K562 (cell line): Measurements from ENCODE around the gene SHANK2. TPM values are rescaled to one million over a fixed set of nuclear protein-coding genes. Genes with fewer than 3 reads are reported as not detected.

Experiments
- ATAC-seq: fragments of 200-7000 bp; cut with Tn5 transposase; 3 replicates; pipeline ENCODE4 v1.9.1; 2020; ENCODE audit warnings: moderate library complexity
- BruUV-seq: library from RNA; stranded (reverse); fragments of 400-500 nt; replicated peaks from 2 replicates; lab custom pipeline; 2021; lab: Mats Ljungman, UMichigan
- CTCF ChIA-PET: fragments of 300-600 bp; formaldehyde crosslinking; extraction: SDS; loops from one replicate; lab custom pipeline; 2021; ENCODE audit warnings: low intra/inter-chr PET ratio; lab: Yijun Ruan, JAX
- POLR2A ChIA-PET: fragments of 300-600, 350-650 bp; sonication (Branson Sonifier 250); formaldehyde crosslinking; extraction: SDS; loops from one replicate; lab custom pipeline; 2021; ENCODE audit warnings: antibody characterized with exemption, inconsistent platforms; lab: Yijun Ruan, JAX
- DNase-seq, 4 experiments: peaks; one replicate each; pipeline versions ENCODE4 v3.0.0 to v3.0.0-alpha.2; 2011 to 2018; ENCODE audit warnings: low spot score in 3 of 4, mixed read lengths in 3 of 4; ENCODE audit errors: extremely low read depth in 1 of 4
- FAIRE-seq: peaks from 2 replicates; lab custom pipeline; 2011; peaks lifted over from hg19 to GRCh38; lab: Jason Lieb, UNC
- H2AFZ ChIP-seq: 2 replicates; pipeline ENCODE4 v1.6.0; 2011; ENCODE audit warnings: low read depth, low read length, control low read depth, inconsistent platforms
- H3K27ac ChIP-seq: fragments of 200-600 bp; 3 replicates; pipeline ENCODE4 v1.8.0; 2011; ENCODE audit warnings: low read depth, mild to moderate bottlenecking, control low read depth, inconsistent platforms, low read length, moderate library complexity, mixed read lengths; ENCODE audit errors: extremely low read depth
- H3K27me3 ChIP-seq, 2 experiments: fragments of 300-600 bp in 1 of 2; 2 replicates in 1 of 2; 3 replicates in 1 of 2; pipeline versions ENCODE4 v1.6.0 to v1.8.0; 2011; ENCODE audit warnings: inconsistent platforms in 2 of 2, low read length in 2 of 2, mild to moderate bottlenecking in 1 of 2, mixed read lengths in 1 of 2, moderate library complexity in 1 of 2; ENCODE audit not compliant: control insufficient read depth in 2 of 2, insufficient read depth in 2 of 2
- H3K36me3 ChIP-seq: fragments of 300-600 bp; 3 replicates; pipeline ENCODE4 v1.8.0; 2011; ENCODE audit warnings: mild to moderate bottlenecking, low read length, inconsistent platforms; ENCODE audit not compliant: control insufficient read depth, insufficient read depth
- H3K4me1 ChIP-seq, 2 experiments: fragments of 200-600 bp in 1 of 2; replicated peaks in 1 of 2; 2 replicates in 1 of 2; 3 replicates in 1 of 2; pipeline versions ENCODE4 v1.5.1 to v1.8.0; 2011; ENCODE audit warnings: inconsistent platforms in 2 of 2, low read length in 2 of 2, mild to moderate bottlenecking in 1 of 2, mixed read lengths in 1 of 2, moderate library complexity in 1 of 2; ENCODE audit not compliant: control insufficient read depth in 2 of 2, insufficient read depth in 2 of 2
- H3K4me2 ChIP-seq: 2 replicates; pipeline ENCODE4 v1.6.1; 2011; ENCODE audit warnings: low read length, control low read depth, inconsistent platforms, mixed read lengths; ENCODE audit not compliant: insufficient read depth
- H3K4me3 ChIP-seq: fragments of 200-600 bp; sonication (generic), shearing (Covaris generic); 2 replicates; pipeline ENCODE4 v1.5.1; 2016; ENCODE audit warnings: control low read depth, inconsistent platforms
- H3K79me2 ChIP-seq: fragments of 200-600 bp; 3 replicates; pipeline ENCODE4 v1.8.0; 2011; ENCODE audit warnings: low read length, inconsistent platforms; ENCODE audit not compliant: control insufficient read depth, insufficient read depth
- H3K9ac ChIP-seq, 2 experiments: 2 replicates each; pipeline versions ENCODE4 v1.6.0 to v1.6.1; 2011; ENCODE audit warnings: low read depth in 2 of 2, low read length in 2 of 2, control low read depth in 1 of 2, inconsistent platforms in 1 of 2, mild to moderate bottlenecking in 1 of 2, mixed read lengths in 1 of 2; ENCODE audit not compliant: insufficient read depth in 1 of 2
- H3K9me1 ChIP-seq: one replicate; pipeline ENCODE4 v1.6.0; 2011; ENCODE audit warnings: inconsistent platforms, mild to moderate bottlenecking, low read length, moderate library complexity; ENCODE audit not compliant: control insufficient read depth, insufficient read depth
- H3K9me3 ChIP-seq: replicated peaks from 2 replicates; pipeline ENCODE4 v1.5.1; 2011; ENCODE audit warnings: low read depth, low read length, inconsistent platforms; ENCODE audit not compliant: control insufficient read depth, insufficient read depth
- H4K20me1 ChIP-seq: replicated peaks from 2 replicates; pipeline ENCODE4 v1.6.1; 2011; ENCODE audit warnings: low read length, inconsistent platforms, mixed read lengths; ENCODE audit not compliant: control insufficient read depth, insufficient read depth
- CBX3 ChIP-seq, 2 experiments: IDR thresholded peaks; 1 replicate in 1 of 2; 2 replicates in 1 of 2; pipeline ENCODE4 v1.6.1; 2012; ENCODE audit warnings: inconsistent platforms in 2 of 2, low read length in 2 of 2, borderline replicate concordance in 1 of 2, control low read depth in 1 of 2
- GABPB1 ChIP-seq: sonication (generic); formaldehyde crosslinking; IDR thresholded peaks from 2 replicates; pipeline ENCODE4 v1.8.0; 2022; ENCODE audit warnings: mild to moderate bottlenecking, missing genetic modification reagents
- GATAD2A ChIP-seq: fragments of 450-650 bp; IDR thresholded peaks from 2 replicates; pipeline ENCODE4 v1.6.1; 2017
- IRF9 ChIP-seq: fragments of 450-650 bp; IDR thresholded peaks from 2 replicates; pipeline ENCODE4 v1.6.1; 2016; ENCODE audit warnings: missing biosample characterization, missing genetic modification characterization
- KAT8 ChIP-seq: fragments of 450-650 bp; IDR thresholded peaks from 2 replicates; pipeline ENCODE4 v1.6.1; 2016; ENCODE audit warnings: low read depth, mild to moderate bottlenecking
- MLX ChIP-seq, 2 experiments: fragments of 450-650 bp in 1 of 2; sonication (generic) in 1 of 2; formaldehyde crosslinking; conservative IDR thresholded peaks; 2 replicates each; pipeline versions ENCODE4 v1.4.0 to v1.8.1; 2020 to 2022; ENCODE audit warnings: mild to moderate bottlenecking in 1 of 2, missing genetic modification reagents in 1 of 2
- RAD21 ChIP-seq, 2 experiments: fragments of 250-450 bp in 1 of 2; fragments of 450-650 bp in 1 of 2; sonication (Bioruptor Pico) in 1 of 2; formaldehyde crosslinking in 1 of 2; IDR thresholded peaks in 1 of 2; conservative IDR thresholded peaks in 1 of 2; 2 replicates each; pipeline versions ENCODE4 v1.4.0 to v1.8.0; 2020 to 2022; ENCODE audit warnings: mild to moderate bottlenecking in 2 of 2, moderate library complexity in 1 of 2
- SIN3A ChIP-seq, 2 experiments: fragments of 150-350 bp in 1 of 2; IDR thresholded peaks; 2 replicates each; pipeline ENCODE4 v1.6.1; 2011 to 2016; ENCODE audit warnings: borderline replicate concordance in 2 of 2, low read depth in 2 of 2, low read length in 2 of 2, mild to moderate bottlenecking in 2 of 2, moderate library complexity in 2 of 2; ENCODE audit not compliant: control insufficient read depth in 1 of 2
- STAT6 ChIP-seq: sonication (generic); formaldehyde crosslinking; IDR thresholded peaks from 2 replicates; pipeline ENCODE4 v1.8.1; 2023; ENCODE audit warnings: mild to moderate bottlenecking, missing genetic modification reagents
- TARDBP ChIP-seq: fragments of 450-650 bp; IDR thresholded peaks from 2 replicates; pipeline ENCODE4 v1.6.1; 2016
- TCF15 ChIP-seq: fragments of 250-450 bp; sonication (Bioruptor Pico); IDR thresholded peaks from 2 replicates; pipeline ENCODE4 v1.8.0; 2022; ENCODE audit warnings: moderate library complexity, mild to moderate bottlenecking, inconsistent platforms
- ZNF740 ChIP-seq, 3 experiments: fragments of 200-800 bp in 1 of 3; sonication (Bioruptor generic) in 1 of 3; sonication (generic) in 1 of 3; formaldehyde crosslinking in 1 of 3; IDR thresholded peaks; 2 replicates each; pipeline versions ENCODE4 v1.6.1 to v1.8.0; 2016 to 2022; ENCODE audit warnings: mild to moderate bottlenecking in 2 of 3, missing compliant biosample characterization in 2 of 3, missing genetic modification characterization in 2 of 3, missing genetic modification reagents in 1 of 3
- WGBS: fragments of 100-300 bp; shearing (Covaris generic); methylation state at CpG from one replicate; pipeline ENCODE4 v1.1.6; 2016; ENCODE audit warnings: low coverage, mixed read lengths; ENCODE audit not compliant: insufficient coverage; ENCODE audit errors: missing lambda C conversion rate; 5-methylcytosine and 5-hydroxymethylcytosine counted together
- in situ Hi-C: fragments of 300-500 bp; cut with MboI; formaldehyde crosslinking; loops from 4 replicates; pipeline ENCODE4 v1.15.0; 2018; ENCODE audit warnings: inconsistent platforms, mixed read lengths
- intact Hi-C: fragments of 100-400 bp; cut with micrococcal nuclease; formaldehyde crosslinking; loops from 2 replicates; pipeline ENCODE4 v1.14.2; 2022
- polyA plus RNA-seq, 8 experiments: library from polyadenylated mRNA; depleted of rRNA in 4 of 8; stranded (reverse) in 5 of 8; unstranded in 3 of 8; fragments of >200 nt; fragmentation: Nextera tagmentation in 2 of 8; fragmentation: Illumina TruSeq in 1 of 8; extraction: Ambion mirVana in 2 of 8; extraction: Trizol in 1 of 8; gene quantifications; 2 replicates each; pipeline versions ENCODE4 v1.2.1 to v1.2.3, GENCODE V29; 2011 to 2014; ENCODE audit warnings: inconsistent platforms in 1 of 8, missing spikeins in 1 of 8
- total RNA-seq, 7 experiments: library from RNA; depleted of rRNA in 6 of 7; stranded (reverse); fragments of >200 nt in 6 of 7; fragmentation: Illumina TruSeq in 2 of 7; extraction: Trizol in 2 of 7; gene quantifications; 2 replicates each; pipeline versions ENCODE4 v1.2.1 to v1.2.3, GENCODE V29; 2011 to 2021; ENCODE audit warnings: low replicate concordance in 1 of 7

Gene SHANK2
- total and polyA plus RNA-seq, 9 of the 15 experiments (the other 6 are each of a cell fraction or from before 2014, with no cell fraction given), result 0.04 to 0.07 TPM; not detected in 7

GRCh38 chr11:71223671-71224660 lies 28.4 kb downstream of the SHANK2 start:
- H3K27ac ChIP-seq, result no peak overlapping the region
- no peaks in the 10 kb centered on the region for H3K9me1 ChIP-seq
- no peak overlapping the region for H2AFZ ChIP-seq
- H4K20me1 ChIP-seq, result peaks cover 5% of the 10 kb centered on the region; the same call in 1 of the 2 replicates
- no peak overlapping the region for H3K4me3 ChIP-seq
- no peaks in the 10 kb centered on the region for H3K79me2 ChIP-seq
- POLR2A ChIA-PET, result no interaction called here
- no peak overlapping the region for H3K4me2 ChIP-seq
- ATAC-seq, result no peak
- CTCF ChIA-PET, result no interaction called here
- H3K9me3 ChIP-seq, result no peaks in the 10 kb centered on the region
- H3K4me1 ChIP-seq, result no peaks in the 10 kb centered on the region
- H3K27me3 ChIP-seq, result peaks cover 0 to 23% of the 10 kb centered on the region in 2 experiments; a peak in 2 of 5 replicates
- intact Hi-C loops (no loop called here), in situ Hi-C loops (no loop called here)
- H3K36me3 ChIP-seq, result no peaks in the 10 kb centered on the region
- FAIRE-seq, result no peak
- 2% methylated on average over 23 of the region's 23 CpGs for WGBS
- no peak for TF ChIP-seq KAT8
- no peak for TF ChIP-seq GATAD2A
- no peak for TF ChIP-seq TCF15
- TF ChIP-seq MLX (CRISPR knock-in tag; conservative IDR thresholded peaks at IDR 0.05), result no peak
- TF ChIP-seq CBX3 (IDR thresholded peaks at IDR 0.05; ENCODE audit: borderline replicate concordance in 1 of 2, low read length in 2 of 2), result no peak
- no peak for TF ChIP-seq IRF9 (tag)
- no peak for TF ChIP-seq TARDBP
- TF ChIP-seq GABPB1, result no peak
- no peak for TF ChIP-seq ZNF740 (CRISPR knock-in tag; IDR thresholded peaks at IDR 0.05)
- TF ChIP-seq ZNF740 (tag; IDR thresholded peaks at IDR 0.05), result no peak
- no peak for TF ChIP-seq STAT6 (CRISPR knock-in tag)
- no peak for TF ChIP-seq RAD21 (CRISPR knock-in tag; conservative IDR thresholded peaks at IDR 0.05 in 1 of 2, IDR thresholded peaks at IDR 0.05 in 1 of 2)
- TF ChIP-seq SIN3A (IDR thresholded peaks at IDR 0.05; ENCODE audit: borderline replicate concordance in 2 of 2, control insufficient read depth in 1 of 2, low read depth in 2 of 2, low read length in 2 of 2), result no peak
- no peak for DNase-seq
- no TSS peak for BruUV-seq
- H3K9ac ChIP-seq, result no peak overlapping the region
